Transverse colon (tissue), 4 donors: ENCODE results near the gene PDK2. TPM values are rescaled to one million over a fixed set of nuclear protein-coding genes. Genes with fewer than 3 reads are reported as not detected.

ENCODE experiments used
- DNase-seq: peaks from one replicate; pipeline ENCODE4 v3.0.0-alpha.2; 2019
- H3K27ac ChIP-seq, 4 donors: fragments of 200-600 bp; sonication (generic); 2 replicates each; pipeline ENCODE4 v1.5.1; 2016 to 2018; ENCODE audit warnings: inconsistent platforms in 4 of 4
- H3K27me3 ChIP-seq: fragments of 200-600 bp; sonication (generic); 2 replicates; pipeline ENCODE4 v1.5.1; 2017; ENCODE audit warnings: inconsistent platforms
- H3K36me3 ChIP-seq, 4 donors: fragments of 200-600 bp; sonication (generic); 2 replicates each; pipeline ENCODE4 v1.5.1; 2017 to 2019; ENCODE audit warnings: inconsistent platforms in 4 of 4
- H3K4me1 ChIP-seq, 4 donors: fragments of 200-600 bp; sonication (generic); 2 replicates each; pipeline ENCODE4 v1.5.1; 2017 to 2020; ENCODE audit warnings: inconsistent platforms in 4 of 4
- H3K4me3 ChIP-seq, 4 donors: fragments of 200-600 bp; sonication (generic); 1 replicate in 1 of 4; 2 replicates in 3 of 4; pipeline versions ENCODE4 v1.5.1 to v1.6.1; 2017 to 2019; ENCODE audit warnings: inconsistent platforms in 4 of 4
- H3K9me3 ChIP-seq, 2 donors: fragments of 200-600 bp; sonication (generic); 2 replicates each; pipeline ENCODE4 v1.5.1; 2017 to 2019; ENCODE audit warnings: inconsistent platforms in 2 of 2
- CTCF ChIP-seq, 5 experiments: fragments of 200-600 bp in 3 of 5; fragments of 450-650 bp in 2 of 5; sonication (generic) in 3 of 5; IDR thresholded peaks; 1 replicate in 2 of 5; 2 replicates in 3 of 5; pipeline ENCODE4 v1.5.1; 2016 to 2017; ENCODE audit warnings: antibody characterized with exemption in 5 of 5, inconsistent platforms in 3 of 5, mild to moderate bottlenecking in 2 of 5, moderate library complexity in 1 of 5
- EP300 ChIP-seq: sonication (generic); formaldehyde crosslinking; IDR thresholded peaks from one replicate; pipeline ENCODE4 v1.6.1; 2017; ENCODE audit warnings: antibody characterized with exemption, low read depth
- POLR2A ChIP-seq: fragments of 450-650 bp; IDR thresholded peaks from one replicate; pipeline ENCODE4 v1.6.1; 2016; ENCODE audit warnings: antibody characterized with exemption, mild to moderate bottlenecking, moderate library complexity
- POLR2AphosphoS5 ChIP-seq, 3 donors: sonication (generic); formaldehyde crosslinking; IDR thresholded peaks; one replicate each; pipeline ENCODE4 v1.6.1; 2016; ENCODE audit warnings: antibody characterized with exemption in 3 of 3
- WGBS, 2 donors: methylation state at CpG; one replicate each; pipeline ENCODE4 v1.1.5; 2018; ENCODE audit warnings: low coverage in 1 of 2; 5-methylcytosine and 5-hydroxymethylcytosine counted together
- in situ Hi-C, 4 donors: fragments of 200-750 bp; cut with MboI; loops; one replicate each; pipeline versions ENCODE4 v1.15.0 to v1.15.1; 2017; ENCODE audit warnings: low sequenced_read_pairs in 3 of 4, low pct_ligation_motif_present in 1 of 4, low pct_unique_long_range_greater_than_20kb in 1 of 4
- intact Hi-C: fragments of 100-400 bp; cut with DNase I; formaldehyde crosslinking; loops from one replicate; pipeline ENCODE4 v1.15.1; 2023; ENCODE audit warnings: low total_unique reads
- total RNA-seq, 4 donors: library from RNA; depleted of rRNA; stranded (reverse); fragments of >200 nt; gene quantifications; one replicate each; pipeline ENCODE4 v1.1.0, GENCODE V29; 2016

The PDK2 gene
- total RNA-seq, 4 donors from 2014 or later: 84.6 to 292 (median 136) TPM

- DNase-seq: peak; percentile 90
- H3K27ac ChIP-seq: peak overlapping the region; percentile 92 to 98 (median 95)
- 0 to 1% methylated on average over 5 to 11 of the region's 12 CpGs for WGBS, 2 donors
- intact Hi-C loops (no loop called here), in situ Hi-C loops (no loop called here)
- no peaks in the 10 kb centered on the region for H3K27me3 ChIP-seq
- H3K4me3 ChIP-seq: peak overlapping the region; percentile 61 to 91 (median 78)
- TF ChIP-seq POLR2A (no peak), EP300 (no peak), CTCF (IDR thresholded peaks at IDR 0.05) (no peak), POLR2AphosphoS5 (IDR thresholded peaks at IDR 0.05) (peak; percentile 9 to 58 (median 40))
- peaks cover 15 to 55% (median 41%) of the 10 kb centered on the region in 4 donors for H3K4me1 ChIP-seq
- H3K36me3 ChIP-seq: no peaks in the 10 kb centered on the region
- H3K9me3 ChIP-seq: no peaks in the 10 kb centered on the region
Measured at GRCh38 chr17:50151937-50152547, 56.9 kb downstream of the PDK2 start.

GRCh38 chr17:50152736-50153135 lies 57.6 kb downstream of the PDK2 start:
- Histone ChIP-seq H3K27ac (peak overlapping the region; percentile 92 to 98 (median 95)), H3K36me3 (no peaks in the 10 kb centered on the region), H3K4me3 (no peak overlapping the region), H3K4me1 (peaks cover 8 to 48% (median 34%) of the 10 kb centered on the region in 4 donors), H3K27me3 (no peaks in the 10 kb centered on the region), H3K9me3 (no peaks in the 10 kb centered on the region)
- no peak for TF ChIP-seq EP300
- TF ChIP-seq POLR2A: no peak
- no peak for TF ChIP-seq CTCF (IDR thresholded peaks at IDR 0.05)
- no peak for TF ChIP-seq POLR2AphosphoS5 (IDR thresholded peaks at IDR 0.05)
- no peak for DNase-seq
- intact Hi-C loops: no loop called here
- in situ Hi-C loops: no loop called here
- 80% methylated on average over 7 of the region's 7 CpGs; no CpG with 5 or more reads in 1 of the 2 donors for WGBS, 2 donors

- no peaks in the 10 kb centered on the region for H3K36me3 ChIP-seq
- intact Hi-C loops (no loop called here), in situ Hi-C loops (no loop called here)
- no peak for TF ChIP-seq POLR2A
- no peak for TF ChIP-seq EP300
- TF ChIP-seq CTCF (IDR thresholded peaks at IDR 0.05): no peak
- no peak for TF ChIP-seq POLR2AphosphoS5 (IDR thresholded peaks at IDR 0.05)
- no peak overlapping the region for H3K4me3 ChIP-seq
- H3K27ac ChIP-seq: peak overlapping the region; percentile 0 to 98 (median 81)
- 71 to 100% methylated on average over 1 to 16 of the region's 16 CpGs for WGBS, 2 donors
- no peaks in the 10 kb centered on the region for H3K9me3 ChIP-seq
- peaks cover 6 to 38% (median 24%) of the 10 kb centered on the region in 4 donors for H3K4me1 ChIP-seq
- no peaks in the 10 kb centered on the region for H3K27me3 ChIP-seq
- no peak for DNase-seq
Measured at GRCh38 chr17:50153650-50154575, 58.8 kb downstream of the PDK2 start.

GRCh38 chr17:50154604-50155003 lies 59.5 kb downstream of the PDK2 start:
- peak overlapping the region; percentile 63 to 98 (median 81) for H3K27ac ChIP-seq
- H3K4me3 ChIP-seq: no peak overlapping the region
- TF ChIP-seq EP300: no peak
- DNase-seq: peak; percentile 43
- in situ Hi-C loops (no loop called here), intact Hi-C loops (no loop called here)
- H3K4me1 ChIP-seq: peaks cover 6 to 31% (median 21%) of the 10 kb centered on the region in 4 donors
- WGBS, 2 donors: 25% methylated on average over 1 of the region's 1 CpG; no CpG with 5 or more reads in 1 of the 2 donors
- H3K36me3 ChIP-seq: no peaks in the 10 kb centered on the region
- no peaks in the 10 kb centered on the region for H3K27me3 ChIP-seq
- no peaks in the 10 kb centered on the region for H3K9me3 ChIP-seq
